Posterior vena cava (tissue), 2 donors: ENCODE measurements around the gene LRRC59. TPM values are rescaled to one million over a fixed set of nuclear protein-coding genes. Genes with fewer than 3 reads are reported as not detected.
"Not testable (repeated sequence)": the region's sequence is repeated elsewhere in the genome, so short reads cannot be mapped to it uniquely, and the experiment has no call there.

ENCODE experiments used
- DNase-seq: peaks from one replicate; pipeline ENCODE4 v3.0.0-alpha.2; 2020; ENCODE audit warnings: low spot score
- intact Hi-C, 2 donors: fragments of 100-400 bp; cut with DNase I; formaldehyde crosslinking; loops; one replicate each; pipeline versions ENCODE4 v1.14.1 to v1.14.2; 2022 to 2023
- total RNA-seq, 2 donors: library from RNA; stranded (reverse); fragmentation: NEBNext Ultra II Directional; extraction: Animal tissue kit (Norgen Biotek cat#: 25700); gene quantifications; one replicate each; pipeline ENCODE4 v1.2.1, GENCODE V29; 2021
- donor health status: DM: yes; HTN: yes; CAD: no.
- donor health status: DM: yes; HTN: yes; CAD: no.

LRRC59 gene
- total RNA-seq, 2 donors from 2014 or later = 66.1 to 93.6 TPM

DNA sequence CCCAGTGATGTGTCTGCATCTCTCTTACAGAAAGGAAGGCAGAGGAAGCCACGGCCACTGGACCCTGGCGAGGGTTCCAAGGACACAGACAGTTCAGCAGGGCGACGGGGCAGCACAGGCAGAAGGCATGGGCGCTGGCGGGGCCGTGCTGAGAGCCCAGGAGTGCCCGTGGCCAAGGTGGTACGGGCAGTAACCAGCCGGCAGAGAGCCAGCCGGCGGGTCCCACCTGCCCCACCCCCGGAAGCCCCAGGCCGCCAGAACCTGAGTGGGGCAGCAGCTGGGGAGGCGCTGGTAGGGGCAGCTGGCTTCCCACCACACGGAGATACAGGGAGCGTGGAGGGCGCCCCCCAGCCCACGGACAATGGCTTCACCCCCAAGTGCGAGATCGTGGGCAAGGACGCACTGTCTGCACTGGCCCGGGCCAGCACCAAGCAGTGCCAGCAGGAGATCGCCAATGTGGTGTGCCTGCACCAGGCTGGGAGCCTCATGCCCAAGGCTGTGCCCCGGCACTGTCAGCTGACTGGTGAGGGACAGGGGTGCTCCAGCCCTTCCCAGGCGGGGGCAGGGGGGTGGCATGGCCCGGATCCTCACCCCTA is 43.6 kb downstream of the LRRC59 start:
- peak; percentile 78 for DNase-seq
- intact Hi-C loops = no loop called here

DNA sequence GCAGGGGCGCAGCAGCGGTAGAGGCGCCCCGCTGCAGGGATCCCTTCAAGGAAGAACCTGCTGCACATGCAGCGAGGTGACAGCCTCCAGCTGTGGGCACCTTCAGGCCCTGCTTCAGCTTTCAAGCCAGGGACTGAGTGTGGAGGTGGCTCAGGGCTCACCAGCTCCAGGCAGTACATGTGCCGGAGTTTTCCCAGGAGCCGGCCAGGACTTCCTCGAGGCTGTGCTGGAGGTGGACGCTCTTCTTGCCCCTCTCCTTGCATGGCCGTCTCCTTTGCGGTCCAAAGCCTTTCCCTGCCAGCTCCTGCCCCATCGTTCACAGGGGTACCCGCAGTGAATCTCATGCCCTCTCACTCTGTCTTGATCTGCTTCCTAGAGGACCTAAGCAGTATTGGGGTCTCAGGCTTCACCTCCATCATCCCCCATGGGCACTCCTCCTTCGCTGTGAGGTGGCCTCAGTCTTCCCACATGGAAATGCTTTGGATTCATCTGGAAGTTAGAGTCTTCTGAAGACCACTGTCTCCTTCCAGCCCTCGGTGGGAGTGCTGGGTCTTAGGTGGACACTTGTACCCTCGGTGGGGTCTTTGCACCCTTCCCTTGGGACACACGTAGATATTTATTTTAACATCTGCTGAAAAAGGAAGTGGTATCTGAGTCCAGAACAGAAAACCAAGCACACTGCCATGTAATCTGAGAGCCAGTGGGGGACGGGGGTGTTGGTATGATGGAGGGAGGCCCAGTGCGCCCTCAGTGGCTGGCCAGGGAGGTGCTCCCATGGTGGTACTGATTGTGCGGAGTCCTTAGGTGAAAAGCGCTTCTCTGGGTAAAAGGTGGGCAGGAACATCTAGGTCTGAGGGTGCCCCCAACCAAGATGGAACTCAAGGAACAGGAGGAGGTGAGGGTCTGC is 44.4 kb downstream of the LRRC59 start:
- intact Hi-C loops = no loop called here
- DNase-seq = no peak

DNA sequence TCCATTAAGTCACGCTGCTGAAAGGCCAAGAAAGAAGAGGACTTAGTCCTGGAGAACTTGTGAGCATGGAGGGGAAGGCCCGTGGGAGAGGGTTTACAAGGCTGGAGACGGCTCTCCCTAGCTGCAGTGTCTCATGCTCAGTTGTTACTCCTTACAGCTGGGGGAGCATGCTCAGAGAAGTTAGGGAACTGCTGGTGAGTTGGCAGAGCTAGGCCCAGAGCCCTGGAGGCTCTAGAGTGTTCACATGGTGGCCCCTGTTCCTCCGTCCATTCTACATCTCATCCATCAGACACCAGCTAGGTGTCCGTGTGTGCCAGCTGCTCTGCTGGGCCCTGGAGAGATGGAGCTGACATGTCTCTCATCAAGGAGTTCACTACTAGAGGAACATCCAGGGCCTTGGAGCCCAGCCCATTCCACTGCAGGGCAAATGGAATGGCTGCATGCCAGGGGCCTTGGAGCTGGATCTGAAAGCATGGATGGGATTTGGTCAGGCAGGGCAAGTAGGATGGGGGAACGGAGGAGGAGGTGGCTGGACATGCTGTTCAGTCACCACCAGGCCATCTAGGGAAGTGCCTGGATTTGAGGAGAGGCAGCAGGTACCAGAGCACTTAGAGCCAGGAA is 45.1 kb downstream of the LRRC59 start:
- DNase-seq = no peak
- intact Hi-C loops = no loop called here

DNA sequence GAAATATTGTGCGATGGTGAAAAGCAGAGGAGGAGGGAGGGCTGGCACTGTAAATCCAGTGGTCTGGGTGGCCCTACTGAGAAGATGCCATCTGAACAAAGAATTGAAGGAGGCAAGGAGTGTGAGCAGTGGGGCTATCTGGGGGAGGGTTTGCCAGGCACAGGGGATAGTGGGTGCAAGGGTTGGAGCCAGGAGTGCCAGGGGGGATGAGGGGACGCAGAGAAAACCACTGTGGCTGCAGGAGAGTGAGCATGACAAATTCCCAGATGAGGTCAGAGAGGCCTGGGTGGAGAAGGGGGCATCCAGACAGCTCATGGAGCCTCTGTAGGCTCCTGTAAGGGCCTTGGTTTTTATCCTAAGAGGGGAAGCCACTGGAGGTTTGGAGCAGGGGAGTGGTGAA is 46.6 kb downstream of the LRRC59 start:
- intact Hi-C loops = no loop called here
- DNase-seq = no peak

DNA sequence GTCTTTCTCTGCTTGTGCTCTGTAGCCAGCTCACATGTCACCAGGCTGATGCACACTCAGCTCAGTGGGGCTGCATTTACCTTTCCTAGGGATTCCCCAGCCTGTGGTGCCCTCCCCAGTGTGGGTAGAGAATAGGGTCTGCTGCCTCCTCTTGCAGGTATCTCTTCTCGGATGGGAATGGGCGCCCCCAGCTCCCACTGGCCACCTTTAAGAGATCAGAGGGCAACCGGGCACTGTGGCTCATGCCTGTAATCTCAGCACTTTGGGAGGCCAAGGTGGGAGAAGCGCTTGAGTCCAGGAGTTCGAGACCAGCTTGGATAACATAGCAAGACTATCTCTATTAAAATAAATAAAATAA is 48.1 kb downstream of the LRRC59 start:
- intact Hi-C loops = no loop called here
- DNase-seq = no peak

DNA sequence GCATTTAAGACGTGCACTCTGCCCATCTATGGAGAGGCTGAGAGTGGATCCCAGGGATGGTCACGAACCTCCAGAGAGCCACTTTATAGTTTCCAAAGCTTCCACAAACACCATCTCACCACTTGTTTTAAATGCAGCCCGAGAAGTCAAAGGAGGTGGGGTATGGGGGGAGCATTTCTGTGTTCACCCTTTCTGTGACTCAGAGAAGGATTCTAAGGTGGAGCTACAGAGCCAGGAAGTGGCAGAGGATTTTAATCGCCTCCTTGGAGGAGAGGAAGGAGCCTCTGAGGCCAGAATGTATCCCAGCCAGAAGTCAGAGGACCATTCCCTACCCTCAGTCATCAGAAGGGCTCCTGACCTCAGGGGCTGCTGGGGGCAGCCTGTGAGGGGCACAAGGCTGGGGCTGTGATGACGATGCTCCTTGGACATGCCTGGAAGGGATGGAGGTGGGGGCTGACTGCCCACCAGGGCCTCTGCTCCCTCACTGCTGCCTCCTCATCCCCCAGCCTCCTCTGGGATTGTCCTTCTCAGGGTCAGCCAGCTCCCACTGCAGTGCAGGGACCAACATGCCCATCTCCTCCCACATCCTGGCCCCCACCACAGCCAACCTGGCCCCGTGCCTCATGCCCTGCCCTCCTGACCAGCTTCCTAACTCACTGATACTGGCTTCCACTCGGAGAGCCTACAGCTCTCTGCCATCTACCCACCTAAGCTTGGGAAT is 48.6 kb downstream of the LRRC59 start:
- DNase-seq = peak; percentile 13
- intact Hi-C loops = no loop called here

DNA sequence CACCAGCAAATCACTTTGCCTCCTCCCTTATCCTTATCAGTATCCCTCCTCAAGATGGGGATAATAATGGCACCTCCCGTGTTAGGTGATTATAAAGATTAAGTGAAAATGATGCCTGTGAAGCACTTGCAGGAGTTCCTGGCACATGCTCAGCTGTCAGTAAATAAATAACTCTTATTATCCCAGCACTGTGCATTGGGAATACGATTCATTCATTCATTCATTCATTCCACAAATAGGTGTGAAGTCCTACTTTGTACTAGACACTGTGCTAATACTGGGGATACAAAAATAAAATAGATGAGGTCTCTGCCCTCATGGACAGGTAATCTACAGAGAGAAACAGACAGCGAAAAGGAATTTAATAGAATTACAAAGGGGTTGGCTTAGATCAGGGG is 49.4 kb downstream of the LRRC59 start:
- intact Hi-C loops = no loop called here
- DNase-seq = no peak

DNA sequence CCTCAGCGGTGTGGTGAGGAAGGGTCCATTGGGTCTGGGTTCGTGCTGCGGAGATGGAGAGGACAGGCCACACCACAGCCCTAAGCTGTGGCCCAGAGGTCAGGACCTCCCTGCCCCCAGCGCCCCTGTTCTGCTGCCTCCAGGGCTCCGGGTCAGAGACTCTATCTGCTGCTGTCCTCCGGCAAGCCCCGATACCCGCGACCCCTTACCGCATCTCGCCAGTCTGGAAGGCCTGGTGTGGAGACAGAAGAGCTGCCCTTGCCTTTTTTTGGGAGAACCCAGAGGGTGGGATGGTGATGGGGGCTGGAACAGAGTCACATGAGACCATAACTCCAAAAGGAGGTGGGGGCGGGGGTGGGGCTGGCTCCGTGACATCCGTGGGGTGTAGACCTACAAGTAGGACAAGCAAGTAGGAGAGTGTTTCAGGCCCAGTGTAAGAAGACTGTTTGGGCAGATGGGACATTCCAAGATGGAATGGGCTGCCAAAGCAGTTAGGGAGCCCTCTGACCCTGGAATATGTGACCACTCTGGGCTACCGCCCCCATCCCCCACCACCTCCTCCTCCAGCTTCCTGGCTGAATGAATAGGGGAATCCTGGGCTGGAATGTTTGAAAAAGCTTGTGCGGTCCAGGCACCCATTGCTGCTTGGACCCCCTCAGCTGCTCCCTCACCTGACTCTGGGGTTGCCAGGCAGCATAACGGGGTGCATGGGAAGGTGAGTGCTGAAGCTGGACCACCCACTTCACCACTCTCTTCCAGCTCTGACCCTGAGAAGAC is 50.0 kb downstream of the LRRC59 start:
- intact Hi-C loops = no loop called here
- DNase-seq = peak; percentile 81

DNA sequence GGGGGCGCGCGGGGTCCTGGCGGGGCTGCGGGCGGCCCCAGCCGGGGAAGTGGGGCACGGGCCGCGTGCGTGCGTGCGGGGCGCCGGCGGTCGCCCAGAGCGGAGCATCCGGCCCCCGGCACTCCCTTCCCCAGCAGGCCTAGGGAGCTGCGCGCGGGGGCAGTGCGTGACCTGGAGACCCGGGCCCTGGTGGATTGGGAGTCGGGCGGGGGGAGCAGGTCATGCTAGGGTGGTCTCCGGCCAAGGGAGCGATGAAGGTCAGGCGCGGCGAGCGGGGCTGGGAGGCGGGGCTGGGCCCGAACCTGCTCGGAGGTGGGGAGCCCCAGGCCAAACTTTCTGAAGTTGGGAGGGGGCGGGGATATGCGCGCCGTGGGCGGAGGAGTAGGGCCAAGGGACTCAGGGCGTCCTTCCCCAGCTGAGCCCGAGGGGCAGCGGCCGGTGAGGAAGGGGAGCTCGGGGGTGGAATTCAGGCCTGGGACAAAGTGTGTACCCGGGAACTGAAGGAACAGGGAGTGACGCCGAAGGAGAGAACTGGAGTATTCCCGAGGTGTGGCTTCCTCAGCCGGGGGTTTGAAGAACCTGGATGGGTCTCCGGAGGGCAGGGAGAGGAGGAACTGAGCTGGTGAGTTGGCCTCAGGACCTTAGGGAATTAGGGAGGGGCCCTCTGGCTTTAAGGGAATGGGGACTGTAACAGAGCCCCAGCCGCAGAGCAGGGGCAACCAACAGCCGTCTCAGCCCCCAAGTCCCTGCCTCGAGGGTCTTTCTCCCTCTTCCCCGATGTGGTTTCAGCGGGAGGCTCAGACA is 50.8 kb downstream of the LRRC59 start:
- peak; percentile 83 for DNase-seq
- intact Hi-C loops = no loop called here

DNA sequence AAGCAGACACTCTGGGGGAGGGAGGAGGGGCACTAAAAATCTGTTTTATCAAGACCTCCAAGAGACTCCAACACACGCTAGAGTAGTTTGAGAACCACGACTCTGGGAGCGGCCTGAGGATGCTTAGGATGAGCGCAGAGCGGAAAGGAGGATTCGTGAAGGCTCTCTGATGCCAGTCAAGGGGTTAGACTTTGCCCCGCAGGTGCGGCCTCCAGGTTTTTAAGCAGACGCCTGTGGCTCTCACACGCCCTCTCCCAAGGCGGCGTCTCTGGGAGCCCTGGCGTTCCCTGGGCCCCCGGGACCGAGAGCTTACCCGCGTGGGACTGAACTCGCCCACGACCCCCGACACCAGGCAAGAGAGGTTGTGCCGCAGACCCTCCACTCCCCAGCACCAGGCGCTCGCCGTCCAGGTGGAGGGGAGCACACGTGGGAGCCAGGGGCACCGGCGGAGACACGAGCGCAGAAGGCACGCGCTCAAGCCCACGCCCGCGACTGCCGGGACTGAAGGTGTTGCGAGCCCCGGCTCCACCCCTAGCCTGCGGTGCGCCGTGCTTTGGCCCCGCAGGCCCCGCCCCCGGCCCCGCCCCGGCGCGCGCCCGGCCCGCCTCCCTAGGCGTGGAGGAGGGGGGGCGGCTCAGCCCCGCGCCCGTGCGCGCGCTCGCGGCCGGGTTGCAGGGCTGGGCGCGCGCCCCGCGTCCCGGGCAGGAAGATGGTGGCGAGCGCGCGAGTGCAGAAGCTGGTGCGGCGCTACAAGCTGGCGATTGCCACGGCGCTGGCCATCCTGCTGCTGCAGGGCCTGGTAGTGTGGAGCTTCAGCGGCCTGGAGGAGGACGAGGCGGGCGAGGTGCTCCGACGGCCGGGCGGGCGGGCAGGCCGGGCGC is 51.7 kb downstream of the LRRC59 start, which contains the start of gene XYLT2:
Gene XYLT2 (plus strand): TSS at position 695 of the 881 bp plus-strand sequence. CDS start 15 bp downstream, at position 710.
- peak; percentile 95 for DNase-seq
- intact Hi-C loops = no loop called here

DNA sequence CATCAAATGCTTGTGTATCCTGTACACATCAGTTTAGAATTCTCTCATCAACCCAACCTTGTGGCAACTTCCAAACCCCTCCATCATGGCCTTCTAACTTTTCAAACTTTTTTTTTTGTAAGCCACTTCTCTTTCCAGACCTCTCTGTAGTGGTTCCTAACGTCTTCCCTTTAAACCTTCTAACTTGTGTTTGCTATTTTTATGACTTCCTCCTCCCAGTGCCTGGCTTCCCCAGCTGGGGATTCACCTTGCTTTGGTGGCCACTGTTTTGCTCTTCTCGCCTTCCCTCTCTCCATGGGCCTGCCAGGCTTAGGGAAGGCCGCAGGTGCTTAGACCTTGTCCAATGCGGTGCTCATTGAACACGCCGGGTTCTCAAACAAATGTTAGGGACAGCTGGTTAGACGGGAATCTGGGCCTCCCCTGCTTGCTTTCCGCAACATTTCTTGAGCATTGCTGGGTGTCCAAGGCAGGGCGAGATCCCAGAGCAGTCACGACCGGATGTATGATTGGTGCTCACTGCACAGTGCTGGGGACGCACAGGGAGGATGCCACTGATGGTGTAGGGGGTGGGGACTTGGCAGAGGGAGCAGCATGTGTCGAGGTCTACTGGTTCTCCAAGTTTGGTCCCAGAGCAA is 52.5 kb downstream of the LRRC59 start:
- DNase-seq = peak; percentile 64

DNA sequence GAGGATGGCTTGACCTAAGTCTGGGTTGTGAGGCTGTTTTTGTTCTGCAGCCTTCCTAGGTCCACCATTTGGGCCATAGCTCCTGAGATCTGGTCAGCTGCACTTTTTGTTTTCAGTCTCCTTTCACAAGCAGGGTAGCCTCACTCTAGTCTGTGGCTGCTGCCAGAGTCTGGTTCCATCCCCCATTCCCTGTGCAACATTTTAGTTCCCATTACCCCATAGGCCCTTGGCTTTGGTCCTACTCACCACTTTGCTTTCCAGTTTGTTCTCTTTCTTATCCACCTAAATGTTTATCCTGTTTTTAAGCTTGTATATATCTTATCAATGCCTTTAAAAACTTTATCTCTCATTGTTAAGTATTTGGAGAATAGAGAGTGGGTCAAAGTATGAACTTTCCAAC is 57.9 kb downstream of the LRRC59 start:
- peak; percentile 13 for DNase-seq
- intact Hi-C loops = no loop called here

More for the DNA sequence above, 52.5 kb downstream of the LRRC59 start:
- intact Hi-C loops = no loop called here

DNA sequence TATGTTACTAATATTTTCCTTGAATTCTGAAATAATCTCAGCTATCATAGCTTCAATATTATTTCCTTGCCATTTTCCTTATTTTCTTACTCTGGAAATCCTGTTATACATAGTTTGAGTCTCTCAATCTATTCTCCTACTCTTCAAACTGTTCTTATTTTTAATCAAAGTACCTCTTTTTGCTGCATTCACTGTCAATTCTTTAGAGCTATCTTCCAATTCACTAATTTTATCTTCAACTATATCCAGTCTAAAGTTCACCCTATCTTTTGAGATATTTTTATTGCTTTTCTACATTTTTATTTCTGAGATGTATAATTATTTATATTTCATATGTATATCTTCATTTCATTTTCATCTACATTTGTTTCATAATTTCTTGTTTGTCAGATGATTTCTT is 58.7 kb downstream of the LRRC59 start:
- DNase-seq = no peak
- intact Hi-C loops = no loop called here

DNA sequence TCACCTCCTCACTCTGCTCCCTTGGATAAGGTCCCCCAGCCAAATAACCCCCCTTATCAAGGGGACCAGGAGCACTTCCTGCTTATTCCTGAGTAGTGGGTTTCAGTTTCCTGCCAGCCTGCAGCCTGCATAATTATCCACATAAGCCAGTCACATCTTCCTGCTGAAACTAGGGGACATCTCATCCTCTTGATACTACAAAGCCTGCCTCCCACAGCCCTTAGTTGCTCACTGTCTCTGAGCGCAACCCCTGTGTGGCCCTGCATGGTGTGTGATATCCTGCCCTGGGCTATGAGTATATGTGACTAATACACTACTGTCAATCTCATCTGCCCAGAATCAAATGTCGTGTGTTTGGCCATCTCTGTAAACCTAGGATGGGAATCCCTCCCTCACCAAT is 59.4 kb downstream of the LRRC59 start:
- peak; percentile 7 for DNase-seq
- intact Hi-C loops = no loop called here

DNA sequence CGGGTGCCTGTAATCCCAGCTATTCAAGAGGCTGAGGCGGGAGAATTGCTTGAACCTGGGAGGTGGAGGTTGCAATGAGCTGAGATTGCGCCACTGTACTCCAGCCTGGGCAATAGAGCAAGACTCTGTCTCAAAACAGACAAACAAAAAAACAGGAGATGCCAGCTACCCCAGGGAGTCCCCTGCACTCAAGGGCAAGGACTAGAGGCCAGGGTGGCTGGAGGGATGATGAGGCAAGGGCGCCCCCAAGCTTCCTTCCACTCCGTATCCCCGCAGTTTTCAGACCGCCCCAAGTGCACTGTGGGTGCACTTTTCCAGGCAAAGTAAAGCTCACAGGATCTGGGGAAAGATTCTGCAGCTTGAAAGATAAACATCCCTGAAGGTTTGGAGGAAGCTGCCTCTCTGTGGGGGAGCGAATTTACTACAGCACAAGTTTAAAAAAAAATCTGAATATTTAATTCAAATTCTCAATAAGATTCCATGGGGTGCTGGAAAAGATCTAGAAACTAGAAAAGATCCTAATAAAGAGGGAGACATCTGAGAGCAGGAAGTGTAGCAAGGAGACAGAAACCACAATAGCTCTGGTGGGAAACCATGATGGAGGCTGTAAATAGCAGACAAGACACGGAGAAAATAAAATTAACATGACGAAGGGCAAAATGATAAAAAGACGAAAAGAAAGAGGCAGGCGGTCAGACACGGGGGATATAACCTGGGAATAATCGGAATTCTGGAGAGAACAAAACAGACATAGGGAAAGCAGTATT is 63.8 kb downstream of the LRRC59 start:
- intact Hi-C loops = not testable (repeated sequence)
- peak; percentile 36 for DNase-seq

DNA sequence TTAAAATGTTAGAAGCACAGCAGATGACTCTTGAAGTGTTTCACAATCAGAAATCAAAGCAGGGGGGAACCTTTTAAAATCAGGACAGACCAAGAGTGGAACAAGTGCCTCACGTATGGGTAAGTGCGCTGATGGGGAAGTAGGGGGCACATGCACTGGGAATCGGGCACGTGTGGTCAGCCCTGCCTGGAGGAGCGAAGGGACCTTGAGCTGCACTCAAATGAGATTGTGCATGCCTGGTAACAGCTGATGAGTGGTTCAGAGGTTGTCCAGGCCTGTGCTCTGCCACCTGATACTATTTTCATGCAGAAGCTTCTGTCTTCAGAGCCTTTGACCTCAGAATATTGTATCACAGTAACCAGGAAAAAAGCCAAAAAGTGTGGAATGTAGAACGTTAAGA is 65.1 kb downstream of the LRRC59 start:
- no peak for DNase-seq
- intact Hi-C loops = no loop called here
